Kasumi-1 (cell line): ENCODE data around the gene RAB28.
"Not testable (repeated sequence)": the region's sequence is repeated elsewhere in the genome, so short reads cannot be mapped to it uniquely, and the experiment has no call there.

Experiments
- DNase-seq, 2 experiments: peaks; one replicate each; lab custom pipeline; 2025; lab: John Stamatoyannopoulos, UW

RAB28 gene

GRCh38 chr4:13449590-13449989, 34.5 kb downstream of the RAB28 start:
- DNase-seq: no peak

- no peak for DNase-seq
Observed at GRCh38 chr4:13445841-13446790, 38.0 kb downstream of the RAB28 start.

DNA sequence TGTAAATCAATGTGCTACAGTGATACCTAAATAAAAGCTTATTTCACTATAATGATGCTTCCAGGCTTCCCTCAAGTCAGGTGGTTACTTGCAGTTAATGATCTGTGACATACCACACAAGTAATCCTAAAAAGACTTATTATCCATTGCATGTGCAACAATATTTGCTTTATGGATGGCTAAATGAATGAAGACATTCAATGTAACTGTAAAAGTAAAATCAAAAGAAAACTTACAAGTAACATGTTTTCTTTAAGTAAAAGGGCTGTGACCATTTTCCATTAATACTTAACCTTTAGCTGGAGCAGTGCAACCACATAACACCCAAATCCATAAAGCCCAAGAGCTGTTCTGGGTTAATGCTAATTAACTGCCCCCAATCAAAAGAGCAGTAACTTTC, 42.6 kb downstream of the RAB28 start:
- no peak for DNase-seq

- no peak for DNase-seq
Observed at GRCh38 chr4:13436962-13437361, 47.2 kb downstream of the RAB28 start.

DNA sequence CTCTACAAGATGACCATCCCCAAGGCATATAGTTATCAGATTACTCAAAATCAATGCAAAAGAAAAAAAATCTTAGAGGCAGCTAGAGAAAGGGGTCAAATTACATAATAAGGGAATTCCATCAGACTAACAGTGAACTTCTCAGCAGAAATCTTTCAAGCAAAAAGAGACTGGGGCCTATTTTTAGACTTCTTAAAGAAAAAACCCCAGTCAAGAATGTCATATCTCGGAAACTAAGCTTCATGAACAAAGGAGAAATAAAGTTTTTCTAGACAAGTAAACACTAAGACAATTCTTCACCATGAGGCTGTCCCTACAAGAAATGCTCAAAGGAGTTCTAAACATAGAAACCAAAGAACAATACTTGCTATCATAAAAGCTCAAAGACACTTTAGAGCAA, 51.7 kb downstream of the RAB28 start:
- no peak for DNase-seq

GRCh38 chr4:13430834-13431568, 53.1 kb downstream of the RAB28 start:
- DNase-seq: peak in 1 of 2 experiments; percentile 15

GRCh38 chr4:13427599-13428325, 56.4 kb downstream of the RAB28 start:
- no peak for DNase-seq

DNA sequence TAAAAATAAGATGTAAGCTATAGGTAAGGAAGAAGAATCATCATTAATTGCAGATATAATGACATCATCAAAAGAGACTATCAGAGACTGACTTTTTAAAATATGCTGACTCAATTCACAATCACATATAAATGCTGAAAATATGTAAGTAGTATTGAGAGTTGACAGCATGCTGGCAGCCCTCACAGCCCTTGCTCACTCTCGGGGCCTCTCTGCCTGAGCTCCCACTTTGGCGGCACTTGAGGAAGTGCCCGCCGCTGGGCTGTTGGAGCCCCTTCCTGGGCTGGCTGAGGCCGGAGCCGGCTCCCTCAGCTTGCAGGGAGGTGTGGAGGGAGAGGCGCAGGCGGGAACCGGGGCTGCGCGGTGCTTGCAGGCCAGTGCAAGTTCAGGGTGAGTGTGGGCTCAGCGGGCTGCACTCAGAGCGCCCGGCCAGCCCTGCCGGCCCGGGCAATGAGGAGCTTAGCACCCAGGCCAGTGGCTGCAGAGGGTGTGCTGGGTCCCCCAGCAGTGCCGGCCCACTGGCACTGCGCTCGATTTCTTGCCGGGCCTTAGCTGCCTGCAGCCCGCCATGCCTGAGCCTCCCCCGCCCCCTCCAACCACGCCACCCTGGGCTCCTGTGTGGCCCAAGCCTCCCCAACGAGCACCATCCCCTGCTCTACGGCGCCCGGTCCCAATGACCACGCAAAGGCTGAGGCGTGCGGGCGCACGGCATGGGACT, 68.9 kb downstream of the RAB28 start:
- peak; percentile 43 to 51 for DNase-seq

DNA sequence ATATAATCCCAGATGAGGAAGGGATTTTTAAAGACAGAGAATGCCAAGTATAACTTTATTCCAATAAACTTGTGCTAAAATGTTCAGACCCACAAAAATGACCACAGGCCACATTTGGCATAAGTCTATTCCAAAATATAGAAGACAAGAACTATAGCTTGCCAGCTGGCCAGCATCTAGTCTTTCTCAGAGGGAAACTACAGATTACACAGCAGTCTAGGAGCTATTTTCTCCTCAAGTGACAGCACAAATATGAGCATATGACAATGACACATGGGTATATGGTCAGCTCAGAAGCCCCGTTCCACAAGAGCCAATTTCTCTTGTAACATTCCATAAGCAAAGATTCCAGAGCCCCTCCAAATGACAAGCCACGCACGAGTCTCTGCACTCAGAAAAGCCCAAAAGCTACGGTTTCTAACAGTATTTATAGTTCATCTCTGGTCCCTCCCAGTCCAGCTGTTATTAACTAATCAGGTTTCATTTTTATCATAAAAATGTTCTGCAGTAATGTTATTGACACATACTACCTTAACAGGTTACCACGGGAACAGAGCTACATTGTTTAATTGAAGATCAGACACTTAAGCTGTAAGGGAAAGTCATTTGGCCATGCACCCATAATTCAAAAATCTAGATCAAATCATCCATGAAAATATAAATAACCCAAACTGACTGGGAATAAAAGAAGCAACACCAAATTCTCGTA, 70.3 kb downstream of the RAB28 start:
- DNase-seq: no peak

DNA sequence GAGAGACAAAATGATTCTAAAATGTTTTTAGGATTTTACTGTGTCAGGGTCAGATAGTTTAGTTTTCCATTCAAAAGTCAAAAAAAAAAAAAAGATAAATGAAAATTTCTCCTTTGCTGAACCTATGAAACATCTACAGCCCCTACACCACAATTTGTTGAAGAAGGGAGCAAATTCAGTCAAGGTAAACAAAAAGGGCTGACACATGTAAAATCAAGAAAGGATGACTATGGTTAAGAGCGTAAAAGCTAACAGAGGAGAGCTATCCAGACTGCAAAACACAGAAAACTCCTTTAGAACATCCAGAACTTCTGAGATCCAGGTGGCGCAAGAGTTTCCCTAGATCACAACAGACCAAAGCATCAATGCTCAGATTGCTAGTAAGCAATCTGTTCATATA, 72.2 kb downstream of the RAB28 start:
- no peak for DNase-seq

- DNase-seq: no peak
Observed at GRCh38 chr4:13409324-13409723, 74.8 kb downstream of the RAB28 start.

DNA sequence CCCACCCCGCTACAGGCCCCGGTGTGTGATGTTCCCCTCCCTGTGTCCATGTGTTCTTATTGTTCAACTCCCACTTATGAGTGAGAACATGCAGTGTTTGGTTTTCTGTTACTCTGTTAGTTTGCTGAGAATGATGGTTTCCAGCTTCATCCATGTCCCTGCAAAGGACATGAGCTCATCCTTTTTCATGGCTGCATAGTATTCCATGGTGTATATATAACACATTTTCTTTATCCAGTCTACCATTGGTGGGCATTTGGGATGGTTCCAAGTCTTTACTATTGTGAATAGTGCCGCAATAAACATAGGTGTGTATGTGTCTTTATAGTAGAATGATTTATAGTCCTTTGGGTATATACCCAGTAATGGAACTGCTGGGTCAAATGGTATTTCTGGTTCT, 78.0 kb downstream of the RAB28 start:
- DNase-seq: not testable (repeated sequence)

DNA sequence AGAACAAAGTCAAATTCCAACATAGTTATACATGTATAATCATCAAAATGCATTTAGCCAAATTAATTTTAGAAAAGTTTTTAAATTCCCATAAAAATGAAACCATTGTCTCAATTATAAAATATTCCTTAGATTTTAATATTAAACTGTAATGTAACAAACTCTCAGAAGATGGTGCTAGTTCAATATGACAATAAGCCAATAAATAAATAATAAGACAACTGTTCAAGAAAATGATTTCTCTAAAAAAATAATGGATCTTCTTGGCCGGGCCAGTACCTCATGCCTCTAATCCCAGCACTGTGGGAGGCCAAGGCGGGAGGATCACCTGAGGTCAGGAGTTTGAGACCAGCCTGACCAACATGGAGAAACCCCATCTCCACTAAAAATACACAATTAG, 80.3 kb downstream of the RAB28 start:
- no peak for DNase-seq

GRCh38 chr4:13403326-13403725, 80.8 kb downstream of the RAB28 start:
- DNase-seq: no peak

DNA sequence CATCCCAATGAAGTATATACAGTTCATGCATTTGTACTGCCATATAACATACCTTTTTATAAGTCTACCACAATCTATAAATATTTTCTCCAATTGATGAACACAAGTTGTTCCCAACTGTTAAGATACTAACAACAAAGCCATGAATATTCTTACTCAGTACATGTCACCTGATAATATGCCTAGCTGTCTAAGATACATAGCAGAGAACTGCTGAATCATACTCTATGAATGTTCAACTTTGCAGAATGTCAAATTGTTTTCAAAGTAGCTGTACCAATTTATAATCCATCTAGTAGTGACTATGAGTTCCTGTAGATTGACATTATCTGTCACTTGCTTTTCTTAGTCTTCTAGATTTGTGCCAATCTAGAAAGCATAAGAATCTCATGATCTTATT, 84.9 kb downstream of the RAB28 start:
- DNase-seq: no peak

DNA sequence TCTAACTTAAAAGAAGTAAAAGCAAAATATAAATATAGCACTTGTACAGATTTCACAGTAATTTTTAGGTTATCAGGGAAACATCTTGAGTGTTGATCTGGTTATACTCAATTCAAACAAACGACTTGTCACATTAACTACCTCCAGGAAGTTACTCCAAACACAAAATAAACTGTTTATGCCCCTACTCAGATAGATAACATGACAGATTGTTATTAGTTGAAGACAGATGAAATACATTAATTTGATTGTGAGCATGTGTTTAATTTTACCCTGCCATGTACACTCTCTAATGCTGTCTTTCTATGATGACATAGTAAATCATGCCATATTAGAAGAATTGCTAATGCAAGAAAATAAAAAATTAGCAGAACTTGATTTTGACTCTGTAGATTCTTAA, 88.0 kb downstream of the RAB28 start:
- DNase-seq: no peak

GRCh38 chr4:13389901-13390300, 94.2 kb downstream of the RAB28 start:
- DNase-seq: not testable (repeated sequence)

- no peak for DNase-seq
Observed at GRCh38 chr4:13386405-13387107, 97.6 kb downstream of the RAB28 start.

DNA sequence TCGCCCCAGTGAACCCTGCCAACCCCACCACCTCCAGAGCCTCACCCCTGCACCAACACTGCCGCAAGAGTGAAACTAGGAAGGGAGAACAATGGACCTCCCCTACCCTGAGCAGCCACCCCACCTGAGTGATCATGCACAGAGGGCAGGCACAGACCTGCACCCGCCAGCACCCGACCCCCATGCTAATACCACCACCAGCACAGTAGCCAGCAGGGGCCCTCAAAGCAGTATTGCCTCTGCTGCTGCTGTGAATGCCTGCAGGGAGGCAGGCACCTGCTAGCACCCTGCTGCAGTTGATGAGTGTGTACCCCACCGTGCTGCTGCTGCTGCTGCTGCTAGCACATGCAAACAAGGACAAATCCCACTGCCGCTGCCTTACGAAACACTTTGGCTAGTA, 100.1 kb downstream of the RAB28 start:
- DNase-seq: no peak

- DNase-seq: no peak
Observed at GRCh38 chr4:13378973-13379759, 105.0 kb downstream of the RAB28 start.
